ENCODE results near the gene SYTL3. TPM values are rescaled to one million over a fixed set of nuclear protein-coding genes. Genes with fewer than 3 reads are reported as not detected.

Gene SYTL3
- total and polyA plus RNA-seq, 2 of the 8 experiments (the other 6 are each of a cell fraction or from before 2014, with no cell fraction given): 0.27 to 0.99 TPM

DNA sequence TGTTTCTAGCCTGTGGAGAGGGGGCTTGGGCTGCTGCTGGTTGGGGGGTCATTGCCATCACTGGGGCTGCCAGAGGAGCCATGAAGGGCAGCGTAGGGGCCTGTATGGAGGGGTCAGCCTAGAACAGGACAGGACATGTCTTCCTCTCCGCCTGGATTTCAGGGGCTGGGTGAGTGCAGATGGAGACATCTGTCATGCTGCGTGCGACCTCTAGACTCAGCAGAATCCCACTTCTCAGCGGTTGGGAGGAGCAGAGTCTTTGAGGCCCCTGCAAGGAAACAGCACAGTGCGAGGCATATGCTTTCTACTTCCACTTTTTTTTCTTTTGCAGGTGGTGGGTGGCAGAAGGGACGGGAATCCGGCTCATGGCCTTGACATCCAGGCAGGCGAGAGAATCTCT, 101.4 kb downstream of the SYTL3 start:
- 87% methylated on average over 9 of the region's 9 CpGs; no CpG with 5 or more reads in 1 of the 2 experiments for WGBS, 2 experiments (ENCODE audit: extremely low coverage in 1 of 2, insufficient coverage in 1 of 2, insufficient read length in 1 of 2, insufficient replicate concordance in 2 of 2, low coverage in 1 of 2, low lambda C conversion rate in 2 of 2, missing lambda C conversion rate in 1 of 2)
- Histone ChIP-seq H3K27ac (ENCODE audit: low read depth, low read length) (no peak overlapping the region), H3K56ac (replicated peaks; ENCODE audit: insufficient read length, low read depth, low read length) (no peak overlapping the region)

More for the DNA sequence above, 101.4 kb downstream of the SYTL3 start:
- H2BK12ac ChIP-seq (ENCODE audit: low read depth, low read length): peak overlapping the region; percentile 2; the same call in 1 of the 2 replicates
- no peak overlapping the region for H3K14ac ChIP-seq (ENCODE audit: insufficient read length)
- H2AFZ ChIP-seq (ENCODE audit: low read length): no peak overlapping the region
- no peaks in the 10 kb centered on the region for H3K79me2 ChIP-seq (ENCODE audit: control insufficient read depth in 1 of 2, insufficient read depth in 2 of 2, low read length in 2 of 2)
- H4K20me1 ChIP-seq (replicated peaks in 1 of 2; ENCODE audit: control insufficient read depth in 1 of 2, insufficient read depth in 2 of 2, low read length in 2 of 2): no peaks in the 10 kb centered on the region
- H3K36me3 ChIP-seq (ENCODE audit: control insufficient read depth in 2 of 4, insufficient read depth in 4 of 4, low read length in 3 of 4): no peaks in the 10 kb centered on the region
- H3K4ac ChIP-seq (replicated peaks; ENCODE audit: insufficient read length, low read depth, low read length): no peak overlapping the region
- CTCF ChIA-PET (ENCODE audit: partially characterized antibody): interaction anchor here (0.7 to 2.9 kb wide), 2 partner anchors 18 to 525 kb away, joined by 3 to 11 read pairs; no protein-coding TSS in a partner anchor
- no peak overlapping the region; a peak in 1 of 7 replicates for H3K9ac ChIP-seq (replicated peaks in 1 of 4; ENCODE audit: extremely low read depth in 1 of 4, low read depth in 3 of 4, low read length in 3 of 4)
- 0 out of 2 replicates have a peak overlapping the region, but pooled peaks have one; percentile 13 for H2BK20ac ChIP-seq (ENCODE audit: low read length)
- no peak overlapping the region for H2BK15ac ChIP-seq (ENCODE audit: low read length)
- no peak overlapping the region for H2AK5ac ChIP-seq (ENCODE audit: low read depth, low read length)
- FAIRE-seq: no peak
- H4K91ac ChIP-seq (replicated peaks; ENCODE audit: insufficient read length, low read length): peak overlapping the region; percentile 10
- no peak overlapping the region for H2BK120ac ChIP-seq (replicated peaks; ENCODE audit: low read depth, low read length)
- H3K27me3 ChIP-seq (replicated peaks in 1 of 4; ENCODE audit: control insufficient read depth in 3 of 4, extremely low read depth in 1 of 4, insufficient read depth in 3 of 4, low read length in 3 of 4): no peaks in the 10 kb centered on the region; a peak in 2 of 7 replicates
- no peak overlapping the region for H4K8ac ChIP-seq (ENCODE audit: extremely low read depth, insufficient read depth, low read length)
- TF ChIP-seq FOSL1 (IDR thresholded peaks at IDR 0.05; ENCODE audit: insufficient read depth, low read depth, low read length): no peak
- TF ChIP-seq EP300 (IDR thresholded peaks at IDR 0.05; ENCODE audit: borderline replicate concordance in 1 of 2, low read depth in 2 of 2, low read length in 2 of 2): no peak
- TF ChIP-seq, protein P1, sequence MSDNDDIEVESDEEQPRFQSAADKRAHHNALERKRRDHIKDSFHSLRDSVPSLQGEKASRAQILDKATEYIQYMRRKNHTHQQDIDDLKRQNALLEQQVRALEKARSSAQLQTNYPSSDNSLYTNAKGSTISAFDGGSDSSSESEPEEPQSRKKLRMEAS (IDR thresholded peaks at IDR 0.05): no peak
- no peak for TF ChIP-seq KDM1A (IDR thresholded peaks at IDR 0.05; ENCODE audit: borderline replicate concordance, low read length)
- H3K23ac ChIP-seq (ENCODE audit: insufficient read length): no peak overlapping the region
- H3K4me2 ChIP-seq (ENCODE audit: insufficient read depth in 1 of 2, low read depth in 2 of 2, low read length in 2 of 2): no peak overlapping the region
- POLR2A ChIA-PET (ENCODE audit: partially characterized antibody): interaction anchor here (2.1 to 2.5 kb wide), 2 partner anchors 11 to 14 kb away, joined by 10 to 11 read pairs; no protein-coding TSS in a partner anchor
- no peaks in the 10 kb centered on the region for H3K9me3 ChIP-seq (ENCODE audit: insufficient read depth in 2 of 2, low read depth in 1 of 2, low read length in 1 of 2)
- H2BK5ac ChIP-seq (ENCODE audit: low read depth, low read length): 0 out of 2 replicates have a peak overlapping the region, but pooled peaks have one; percentile 26
- peaks cover 0 to 4% (median 0%) of the 10 kb centered on the region in 4 experiments; a peak in 3 of 7 replicates for H3K4me1 ChIP-seq (replicated peaks in 1 of 4; ENCODE audit: control insufficient read depth in 3 of 4, insufficient read depth in 4 of 4, low read length in 3 of 4)
- H4K5ac ChIP-seq (ENCODE audit: insufficient read length, low read depth, low read length): no peak overlapping the region
- H3K4me3 ChIP-seq (ENCODE audit: extremely low read depth in 1 of 4, insufficient read depth in 2 of 4, low read depth in 3 of 4, low read length in 4 of 4): no peak overlapping the region
- H3K18ac ChIP-seq (ENCODE audit: extremely low read depth, low read length): no peak overlapping the region
- DNase-seq (ENCODE audit: low read depth in 1 of 2, low spot score in 2 of 2): no peak
- no peaks in the 10 kb centered on the region for H3K23me2 ChIP-seq (ENCODE audit: low read depth, low read length)
- no peaks in the 10 kb centered on the region for H3K79me1 ChIP-seq (ENCODE audit: low read depth, low read length)
